Transverse colon (tissue), 4 donors: ENCODE results near the gene CEP104.

Experiments used
- CTCF ChIP-seq, 5 experiments: fragments of 200-600 bp in 3 of 5; fragments of 450-650 bp in 2 of 5; sonication (generic) in 3 of 5; IDR thresholded peaks; 1 replicate in 2 of 5; 2 replicates in 3 of 5; pipeline ENCODE4 v1.5.1; 2016 to 2017; ENCODE audit warnings: antibody characterized with exemption in 5 of 5, inconsistent platforms in 3 of 5, mild to moderate bottlenecking in 2 of 5, moderate library complexity in 1 of 5
- POLR2A ChIP-seq: fragments of 450-650 bp; IDR thresholded peaks from one replicate; pipeline ENCODE4 v1.6.1; 2016; ENCODE audit warnings: antibody characterized with exemption, mild to moderate bottlenecking, moderate library complexity
- POLR2AphosphoS5 ChIP-seq, 3 donors: sonication (generic); formaldehyde crosslinking; IDR thresholded peaks; one replicate each; pipeline ENCODE4 v1.6.1; 2016; ENCODE audit warnings: antibody characterized with exemption in 3 of 3

DNA sequence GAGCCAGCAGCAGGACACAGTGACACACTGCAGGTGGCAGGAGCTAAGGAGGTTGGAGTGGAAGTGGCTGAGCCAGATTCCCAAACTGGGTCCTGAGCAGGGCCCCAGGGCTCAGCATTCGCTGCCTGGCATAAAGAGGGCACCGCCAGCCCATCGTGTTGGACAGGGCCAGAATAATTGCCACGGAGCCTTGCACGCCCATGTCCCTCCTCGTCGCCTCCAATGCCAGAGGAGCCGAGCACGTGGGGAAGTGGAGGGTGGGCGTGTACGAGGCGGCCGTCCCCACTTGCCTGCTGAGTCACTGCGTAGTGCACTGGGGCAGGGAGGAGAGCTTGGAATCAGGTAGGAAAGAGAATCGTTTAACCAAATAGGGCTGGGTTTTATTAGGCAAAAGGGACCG lies 34.6 kb downstream of the CEP104 start:
- no peak for TF ChIP-seq CTCF (IDR thresholded peaks at IDR 0.05)
- TF ChIP-seq POLR2A: no peak
- no peak for TF ChIP-seq POLR2AphosphoS5 (IDR thresholded peaks at IDR 0.05)
